ENCODE results near the gene CSMD2.

The CSMD2 gene

GRCh38 chr1:33466159-33466558, 698.9 kb downstream of the CSMD2 start:
- H3K36me3 ChIP-seq, result no peaks in the 10 kb centered on the region
- no peaks in the 10 kb centered on the region for H3K27me3 ChIP-seq (ENCODE audit: insufficient read depth, low read depth, severe bottlenecking)
- no peaks in the 10 kb centered on the region for H3K9me3 ChIP-seq (ENCODE audit: severe bottlenecking)
- H3K4me3 ChIP-seq (ENCODE audit: low read depth, low read length), result no peak overlapping the region
- H3K27ac ChIP-seq, result no peak overlapping the region
- DNase-seq, result no peak
- TF ChIP-seq CTCF (IDR thresholded peaks at IDR 0.05; ENCODE audit: low read depth, low read length), result no peak

- TF ChIP-seq CTCF (IDR thresholded peaks at IDR 0.05; ENCODE audit: low read depth, low read length), result no peak
These were observed 699.7 kb downstream of the CSMD2 start for GRCh38 chr1:33465316-33465715.

GRCh38 chr1:33464552-33464951, 700.5 kb downstream of the CSMD2 start:
- no peak for TF ChIP-seq CTCF (IDR thresholded peaks at IDR 0.05; ENCODE audit: low read depth, low read length)
- Histone ChIP-seq H3K36me3 (no peaks in the 10 kb centered on the region), H3K27me3 (ENCODE audit: insufficient read depth, low read depth, severe bottlenecking) (no peaks in the 10 kb centered on the region), H3K9me3 (ENCODE audit: severe bottlenecking) (no peaks in the 10 kb centered on the region), H3K4me3 (ENCODE audit: low read depth, low read length) (no peak overlapping the region), H3K27ac (no peak overlapping the region)
- DNase-seq, result no peak

More at GRCh38 chr1:33465316-33465715, 699.7 kb downstream of the CSMD2 start:
- no peak for DNase-seq
- Histone ChIP-seq H3K27ac (no peak overlapping the region), H3K27me3 (ENCODE audit: insufficient read depth, low read depth, severe bottlenecking) (no peaks in the 10 kb centered on the region), H3K4me3 (ENCODE audit: low read depth, low read length) (no peak overlapping the region), H3K36me3 (no peaks in the 10 kb centered on the region), H3K9me3 (ENCODE audit: severe bottlenecking) (no peaks in the 10 kb centered on the region)

Measured in WERI-Rb-1 (cell line).